H9 (cell line): ENCODE results near the gene DPP6. TPM values are rescaled to one million over a fixed set of nuclear protein-coding genes. Genes with fewer than 3 reads are reported as not detected.

Experiments used
- DNase-seq: peaks from one replicate; pipeline ENCODE4 v3.0.0-alpha.2; 2017
- H2AFZ ChIP-seq: one replicate; pipeline ENCODE4 v1.6.1; 2013; ENCODE audit warnings: mild to moderate bottlenecking, low read length, control low read depth, moderate library complexity
- H2AK5ac ChIP-seq: 2 replicates; pipeline ENCODE4 v1.6.1; 2013; ENCODE audit warnings: low read length, control low read depth, mixed read lengths; ENCODE audit not compliant: insufficient read length
- H2BK120ac ChIP-seq: one replicate; pipeline ENCODE4 v1.6.1; 2013; ENCODE audit warnings: low read depth, mild to moderate bottlenecking, low read length, control low read depth, inconsistent platforms; ENCODE audit not compliant: poor library complexity, severe bottlenecking
- H2BK12ac ChIP-seq: 2 replicates; pipeline ENCODE4 v1.6.1; 2013; ENCODE audit warnings: low read length, control low read depth, mixed read lengths, low read depth; ENCODE audit not compliant: insufficient read length
- H2BK15ac ChIP-seq: 2 replicates; pipeline ENCODE4 v1.6.1; 2013; ENCODE audit warnings: low read depth, low read length, control low read depth
- H2BK20ac ChIP-seq: one replicate; pipeline ENCODE4 v1.6.1; 2013; ENCODE audit warnings: low read depth, mild to moderate bottlenecking, low read length, control low read depth, inconsistent platforms; ENCODE audit not compliant: poor library complexity, severe bottlenecking
- H2BK5ac ChIP-seq: 2 replicates; pipeline ENCODE4 v1.6.1; 2013; ENCODE audit warnings: low read length, control low read depth, mixed read lengths; ENCODE audit not compliant: insufficient read length
- H3K14ac ChIP-seq: 2 replicates; pipeline ENCODE4 v1.6.1; 2013; ENCODE audit warnings: low read length, control low read depth; ENCODE audit not compliant: insufficient read depth
- H3K18ac ChIP-seq: 2 replicates; pipeline ENCODE4 v1.6.1; 2013; ENCODE audit warnings: low read depth, mild to moderate bottlenecking, mixed read lengths, low read length, control low read depth; ENCODE audit not compliant: insufficient read length
- H3K23ac ChIP-seq: 2 replicates; pipeline ENCODE4 v1.6.1; 2013; ENCODE audit warnings: low read length, control low read depth, mixed read lengths, low read depth; ENCODE audit not compliant: insufficient read length
- H3K23me2 ChIP-seq: 2 replicates; pipeline ENCODE4 v1.6.1; 2013; ENCODE audit warnings: low read depth, mild to moderate bottlenecking, mixed read lengths, low read length, control low read depth; ENCODE audit not compliant: insufficient read length, poor library complexity, severe bottlenecking
- H3K27ac ChIP-seq: 2 replicates; pipeline ENCODE4 v1.5.1; 2013; ENCODE audit warnings: low read length, control low read depth, mixed read lengths, low read depth; ENCODE audit not compliant: insufficient read length
- H3K27me3 ChIP-seq: 2 replicates; pipeline ENCODE4 v1.6.1; 2013; ENCODE audit warnings: low read length, control low read depth, inconsistent platforms; ENCODE audit not compliant: insufficient read depth
- H3K4ac ChIP-seq: 2 replicates; pipeline ENCODE4 v1.6.1; 2013; ENCODE audit warnings: low read depth, mild to moderate bottlenecking, control low read depth, inconsistent platforms, low read length, moderate library complexity
- H3K4me1 ChIP-seq: 2 replicates; pipeline ENCODE4 v1.6.1; 2013; ENCODE audit warnings: low read length, control low read depth, inconsistent platforms; ENCODE audit not compliant: insufficient read depth
- H3K4me2 ChIP-seq: 2 replicates; pipeline ENCODE4 v1.6.1; 2013; ENCODE audit warnings: low read length, control low read depth, mixed read lengths; ENCODE audit not compliant: insufficient read length, insufficient read depth
- H3K56ac ChIP-seq: 2 replicates; pipeline ENCODE4 v1.6.1; 2013; ENCODE audit warnings: low read depth, mild to moderate bottlenecking, mixed read lengths, low read length, control low read depth; ENCODE audit not compliant: insufficient read length
- H3K79me1 ChIP-seq: 2 replicates; pipeline ENCODE4 v1.6.1; 2013; ENCODE audit warnings: low read depth, mild to moderate bottlenecking, moderate library complexity, low read length, control low read depth, inconsistent platforms; ENCODE audit not compliant: insufficient read depth, poor library complexity, severe bottlenecking
- H3K79me2 ChIP-seq: 2 replicates; pipeline ENCODE4 v1.6.1; 2013; ENCODE audit warnings: low read length, control low read depth, inconsistent platforms; ENCODE audit not compliant: insufficient read depth
- H3K9ac ChIP-seq: 2 replicates; pipeline ENCODE4 v1.6.1; 2013; ENCODE audit warnings: low read length, control low read depth, mixed read lengths; ENCODE audit not compliant: insufficient read length; ENCODE audit errors: extremely low read depth
- H3K9me3 ChIP-seq: one replicate; pipeline ENCODE4 v1.6.1; 2013; ENCODE audit warnings: low read depth, low read length, inconsistent platforms; ENCODE audit not compliant: control insufficient read depth
- H3T11ph ChIP-seq: one replicate; pipeline ENCODE4 v1.6.1; 2013; ENCODE audit warnings: mild to moderate bottlenecking, low read length, control low read depth, inconsistent platforms
- H4K20me1 ChIP-seq: one replicate; pipeline ENCODE4 v1.6.1; 2013; ENCODE audit not compliant: control insufficient read depth, insufficient read length, insufficient read depth
- H4K5ac ChIP-seq: 2 replicates; pipeline ENCODE4 v1.6.1; 2013; ENCODE audit warnings: low read depth, mild to moderate bottlenecking, mixed read lengths, low read length, control low read depth; ENCODE audit not compliant: insufficient read length
- H4K8ac ChIP-seq: replicated peaks from 2 replicates; pipeline ENCODE4 v1.6.1; 2013; ENCODE audit warnings: low read length, control low read depth, mixed read lengths, low read depth; ENCODE audit not compliant: insufficient read length
- H4K91ac ChIP-seq: 2 replicates; pipeline ENCODE4 v1.6.1; 2013; ENCODE audit warnings: low read depth, mild to moderate bottlenecking, moderate library complexity, mixed read lengths, low read length, control low read depth; ENCODE audit not compliant: insufficient read length
- H3K27ac Mint-ChIP-seq, 3 experiments: 2 replicates in 2 of 3; 3 replicates in 1 of 3; pipeline ENCODE4 v1.8.0; 2020 to 2021; ENCODE audit warnings: mixed read lengths in 3 of 3, mild to moderate bottlenecking in 1 of 3, moderate library complexity in 1 of 3
- H3K27me3 Mint-ChIP-seq: 2 replicates; pipeline ENCODE4 v1.8.0; 2021; ENCODE audit warnings: low read depth, mild to moderate bottlenecking, moderate library complexity, mixed read lengths
- H3K36me3 Mint-ChIP-seq, 3 experiments: 2 replicates in 2 of 3; 3 replicates in 1 of 3; pipeline ENCODE4 v1.8.0; 2020 to 2021; ENCODE audit warnings: low read depth in 3 of 3, mixed read lengths in 3 of 3; ENCODE audit not compliant: insufficient read depth in 1 of 3
- H3K4me1 Mint-ChIP-seq, 2 experiments: 2 replicates each; pipeline ENCODE4 v1.8.0; 2020; ENCODE audit warnings: mixed read lengths in 2 of 2
- H3K4me3 Mint-ChIP-seq, 2 experiments: 2 replicates in 1 of 2; 3 replicates in 1 of 2; pipeline ENCODE4 v1.8.0; 2020 to 2021; ENCODE audit warnings: mild to moderate bottlenecking in 2 of 2, mixed read lengths in 2 of 2, moderate library complexity in 1 of 2
- H3K9me3 Mint-ChIP-seq, 2 experiments: 2 replicates in 1 of 2; 3 replicates in 1 of 2; pipeline ENCODE4 v1.8.0; 2020; ENCODE audit warnings: mild to moderate bottlenecking in 2 of 2, mixed read lengths in 2 of 2, moderate library complexity in 1 of 2
- WGBS: extraction: QIAGEN DNeasy Blood & Tissue Kit; methylation state at CpG from one replicate; pipeline ENCODE4 v1.1.7; 2013; ENCODE audit warnings: missing lambda C conversion rate, low lambda C conversion rate, mixed read lengths; ENCODE audit not compliant: insufficient read length; ENCODE audit errors: extremely low coverage; 5-methylcytosine and 5-hydroxymethylcytosine counted together
- total RNA-seq: library from RNA; stranded (reverse); gene quantifications from 2 replicates; pipeline ENCODE4 v1.2.1, GENCODE V29; 2021
- TF ChIP-seq, protein P1 (sequence below): fragments of 200-600 bp; sonication (generic); conservative IDR thresholded peaks from 3 replicates; pipeline ENCODE4 v1.8.0; 2021; ENCODE audit warnings: antibody characterized with exemption, mild to moderate bottlenecking

Gene DPP6
- total RNA-seq, 1 experiment from 2014 or later = 4.5 TPM

- no peak overlapping the region for H2AFZ ChIP-seq
- no peaks in the 10 kb centered on the region for H3K23me2 ChIP-seq
- H3K79me1 ChIP-seq = no peaks in the 10 kb centered on the region
- no peak overlapping the region for H3K27ac ChIP-seq
- no peaks in the 10 kb centered on the region for H3K27me3 ChIP-seq
- Mint-ChIP-seq H3K27me3 (no peaks in the 10 kb centered on the region; the same call in 1 of the 2 replicates), H3K36me3 (0 out of 7 replicates have a peak, but pooled peaks cover 0 to 2% (median 0%) of the 10 kb centered on the region in 3 experiments), H3K4me3 (no peak overlapping the region), H3K4me1 (peaks cover 5 to 7% of the 10 kb centered on the region in 2 experiments; a peak in 1 of 4 replicates), H3K9me3 (peaks cover 0 to 3% of the 10 kb centered on the region in 2 experiments; a peak in 2 of 5 replicates), H3K27ac (no peak overlapping the region)
- no peaks in the 10 kb centered on the region for H3K9me3 ChIP-seq
- H3K4me2 ChIP-seq = no peak overlapping the region
- no peak overlapping the region for H4K91ac ChIP-seq
- H2BK15ac ChIP-seq = no peak overlapping the region
- H3K23ac ChIP-seq = no peak overlapping the region
- no peak overlapping the region for H3T11ph ChIP-seq
- no peak overlapping the region for H3K14ac ChIP-seq
- no peaks in the 10 kb centered on the region for H3K4me1 ChIP-seq
- no peak overlapping the region for H2BK20ac ChIP-seq
- H3K4ac ChIP-seq = no peak overlapping the region
- no peak overlapping the region for H2BK120ac ChIP-seq
- no peak overlapping the region for H4K8ac ChIP-seq
- H4K20me1 ChIP-seq = no peaks in the 10 kb centered on the region
- H3K9ac ChIP-seq = no peak overlapping the region
- no peak overlapping the region for H2BK5ac ChIP-seq
- TF ChIP-seq, protein P1, sequence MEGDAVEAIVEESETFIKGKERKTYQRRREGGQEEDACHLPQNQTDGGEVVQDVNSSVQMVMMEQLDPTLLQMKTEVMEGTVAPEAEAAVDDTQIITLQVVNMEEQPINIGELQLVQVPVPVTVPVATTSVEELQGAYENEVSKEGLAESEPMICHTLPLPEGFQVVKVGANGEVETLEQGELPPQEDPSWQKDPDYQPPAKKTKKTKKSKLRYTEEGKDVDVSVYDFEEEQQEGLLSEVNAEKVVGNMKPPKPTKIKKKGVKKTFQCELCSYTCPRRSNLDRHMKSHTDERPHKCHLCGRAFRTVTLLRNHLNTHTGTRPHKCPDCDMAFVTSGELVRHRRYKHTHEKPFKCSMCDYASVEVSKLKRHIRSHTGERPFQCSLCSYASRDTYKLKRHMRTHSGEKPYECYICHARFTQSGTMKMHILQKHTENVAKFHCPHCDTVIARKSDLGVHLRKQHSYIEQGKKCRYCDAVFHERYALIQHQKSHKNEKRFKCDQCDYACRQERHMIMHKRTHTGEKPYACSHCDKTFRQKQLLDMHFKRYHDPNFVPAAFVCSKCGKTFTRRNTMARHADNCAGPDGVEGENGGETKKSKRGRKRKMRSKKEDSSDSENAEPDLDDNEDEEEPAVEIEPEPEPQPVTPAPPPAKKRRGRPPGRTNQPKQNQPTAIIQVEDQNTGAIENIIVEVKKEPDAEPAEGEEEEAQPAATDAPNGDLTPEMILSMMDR = peak; percentile 63
- H3K18ac ChIP-seq = no peak overlapping the region
- no peaks in the 10 kb centered on the region for H3K79me2 ChIP-seq
- no peak overlapping the region for H2AK5ac ChIP-seq
- WGBS = no CpG with 5 or more reads among the region's 5 CpGs
- no peak overlapping the region for H4K5ac ChIP-seq
- no peak overlapping the region for H3K56ac ChIP-seq
- H2BK12ac ChIP-seq = no peak overlapping the region
- DNase-seq = no peak
Measured at GRCh38 chr7:154844499-154844898, 792.3 kb downstream of the DPP6 start.
